Bone marrow (tissue), 2 donors: Measurements from ENCODE around the gene MYCN.

Experiments
- DNase-seq, 2 donors: peaks; one replicate each; lab custom pipeline; 2025; lab: John Stamatoyannopoulos, UW

The MYCN gene

DNA sequence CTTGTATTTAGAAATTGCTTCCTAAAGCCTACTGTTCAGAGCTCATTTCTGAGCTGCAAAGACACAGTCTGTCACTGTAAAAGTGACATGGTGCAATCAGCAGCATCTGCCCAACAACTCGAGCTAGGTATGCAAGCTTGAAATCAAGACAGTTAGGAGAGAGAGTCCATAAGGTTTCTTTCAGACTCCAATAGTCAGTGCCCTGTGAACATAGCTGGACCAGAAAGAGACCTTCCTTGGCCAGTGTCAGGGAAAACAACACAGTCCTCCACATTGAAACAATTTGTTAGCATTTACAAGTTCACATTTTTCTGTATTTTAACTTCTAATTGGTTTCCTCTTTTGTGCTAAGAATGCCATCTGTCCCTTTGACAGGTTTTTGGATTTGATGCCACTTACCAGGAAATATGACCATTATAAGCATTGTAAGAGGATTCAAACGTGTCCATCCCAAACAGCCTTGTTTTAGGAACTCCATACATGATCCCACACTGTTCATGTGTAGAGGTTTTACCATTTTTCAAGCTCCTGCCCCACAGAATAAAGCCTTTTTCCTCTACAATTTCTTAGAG, 8.9 kb upstream of the MYCN start:
- no peak for DNase-seq

GRCh38 chr2:15931950-15932349, 8.4 kb upstream of the MYCN start:
- no peak for DNase-seq

DNA sequence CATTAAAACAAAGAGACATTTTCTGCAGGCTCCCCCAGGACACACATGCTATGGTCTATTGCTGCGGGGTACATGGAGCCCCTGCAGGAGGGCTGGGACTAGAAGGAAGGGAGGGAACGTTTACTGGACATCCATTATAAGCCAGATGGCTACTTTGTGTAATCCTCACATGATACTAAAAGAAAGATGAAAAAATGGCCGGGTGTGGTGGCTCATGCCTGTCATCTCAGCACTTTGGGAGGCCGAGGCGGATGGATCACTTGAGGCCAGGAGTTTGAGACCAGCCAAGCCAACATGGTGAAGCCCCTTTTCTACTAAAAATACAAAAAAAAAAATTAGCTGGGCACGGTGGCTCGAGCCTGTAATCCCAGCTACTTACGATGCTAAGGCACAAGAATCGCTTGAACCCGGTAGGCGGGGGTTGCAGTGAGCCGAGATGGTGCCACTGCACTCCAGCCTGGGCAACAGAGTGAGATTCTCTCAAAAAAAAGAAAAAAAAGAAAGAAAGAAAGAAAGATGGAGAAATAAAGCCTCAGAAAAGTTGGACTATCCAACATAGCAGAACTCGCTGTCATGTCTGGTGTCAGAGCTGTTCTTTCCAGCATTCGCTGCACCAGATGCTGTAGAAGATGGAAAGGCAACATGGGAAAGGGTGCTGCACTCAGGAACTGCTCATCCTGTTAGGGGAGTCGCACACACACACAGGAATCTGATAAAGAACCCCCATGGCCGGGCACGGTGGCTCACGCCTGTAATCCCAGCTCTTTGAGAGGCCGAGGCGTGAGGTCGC, 7.8 kb upstream of the MYCN start:
- DNase-seq: no peak

DNA sequence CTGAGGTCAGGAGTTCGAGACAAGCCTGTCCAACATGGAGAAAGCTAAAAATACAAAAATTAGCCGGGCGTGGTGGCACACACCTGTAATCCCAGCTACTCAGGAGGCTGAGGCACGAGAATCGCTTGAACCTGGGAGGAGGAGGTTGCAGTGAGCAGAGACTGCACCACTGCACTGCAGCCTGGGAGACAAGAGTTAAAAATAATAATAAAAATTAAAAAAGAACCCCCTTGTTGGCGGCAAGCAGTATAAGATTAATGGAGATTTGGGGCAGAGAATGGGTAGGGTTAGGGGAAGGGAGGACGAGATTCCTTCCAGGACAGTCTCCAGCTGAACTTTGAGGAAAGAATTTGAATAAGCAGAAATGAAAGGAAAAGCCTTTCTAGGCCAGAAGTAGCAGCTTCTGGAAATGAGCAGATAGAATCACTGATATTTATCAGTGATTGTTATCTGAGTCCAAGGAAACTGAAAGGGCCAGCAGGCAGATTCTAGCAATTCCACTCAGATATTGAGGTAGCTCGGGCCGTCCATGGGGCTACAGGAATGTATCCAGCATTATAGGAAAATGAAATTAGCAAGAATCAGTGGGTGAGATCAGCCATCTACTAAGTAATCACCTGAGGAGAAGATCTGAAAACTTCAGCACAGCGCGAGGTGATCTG, 7.0 kb upstream of the MYCN start:
- DNase-seq: no peak

GRCh38 chr2:15934291-15934945, 5.9 kb upstream of the MYCN start:
- no peak for DNase-seq

DNA sequence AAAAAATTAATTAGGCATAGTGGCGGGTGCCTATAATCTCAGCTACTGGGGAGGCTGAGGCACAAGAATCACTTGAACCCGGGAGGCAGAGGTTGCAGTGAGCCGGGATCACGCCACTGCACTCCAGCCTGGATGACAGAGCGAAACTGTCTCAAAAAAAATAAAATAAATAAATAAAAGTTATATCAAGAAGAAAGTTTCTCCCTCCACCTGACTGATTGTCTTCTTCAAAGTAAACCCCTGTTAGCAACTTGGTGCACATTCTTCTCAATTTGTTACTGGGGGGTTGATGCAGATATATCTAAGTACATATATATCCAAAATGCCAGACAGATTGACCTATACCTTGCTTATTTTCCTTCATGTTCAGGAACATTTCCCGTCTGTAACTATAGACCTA, 5.2 kb upstream of the MYCN start:
- DNase-seq: no peak

- no peak for DNase-seq
Observed at GRCh38 chr2:15935675-15936074, 4.7 kb upstream of the MYCN start.

DNA sequence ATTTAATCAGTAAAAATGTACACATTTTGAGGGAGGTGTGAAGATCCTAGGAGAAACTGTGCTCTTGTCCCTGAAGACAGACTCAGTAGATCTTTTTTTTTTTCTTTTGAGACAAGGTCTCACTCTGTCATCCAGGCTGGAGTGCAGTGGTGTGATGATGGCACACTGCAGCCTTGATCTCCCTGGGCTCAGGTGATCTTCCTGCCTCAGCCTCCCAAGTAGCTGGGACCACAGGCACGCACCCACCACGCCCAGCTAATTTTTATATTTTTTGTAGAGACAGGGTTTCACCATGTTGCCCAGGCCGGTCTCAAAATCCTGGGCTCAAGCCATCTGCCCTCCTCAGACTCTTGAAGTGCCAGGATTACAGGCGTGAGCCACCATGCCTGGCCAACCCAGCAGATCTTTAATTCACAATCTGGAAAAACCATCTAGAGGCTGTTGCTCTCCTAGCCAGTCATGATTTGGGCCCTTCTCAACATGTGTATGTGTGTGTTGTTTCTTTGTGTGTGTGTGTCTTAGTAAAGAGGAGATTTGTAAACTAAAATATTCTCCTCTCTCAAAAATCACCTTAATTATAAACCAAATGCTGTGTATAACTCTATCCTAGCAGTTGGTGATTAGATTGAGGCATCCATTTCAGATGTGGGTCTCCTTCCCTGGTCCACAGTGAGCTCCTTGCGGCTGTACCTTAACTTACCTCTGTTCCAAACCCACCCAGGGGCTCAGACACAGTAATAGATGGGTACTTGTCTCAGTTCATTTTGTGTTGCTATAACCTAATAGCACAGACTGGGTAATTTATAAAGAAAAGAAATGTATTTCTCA, 3.9 kb upstream of the MYCN start:
- no peak for DNase-seq

DNA sequence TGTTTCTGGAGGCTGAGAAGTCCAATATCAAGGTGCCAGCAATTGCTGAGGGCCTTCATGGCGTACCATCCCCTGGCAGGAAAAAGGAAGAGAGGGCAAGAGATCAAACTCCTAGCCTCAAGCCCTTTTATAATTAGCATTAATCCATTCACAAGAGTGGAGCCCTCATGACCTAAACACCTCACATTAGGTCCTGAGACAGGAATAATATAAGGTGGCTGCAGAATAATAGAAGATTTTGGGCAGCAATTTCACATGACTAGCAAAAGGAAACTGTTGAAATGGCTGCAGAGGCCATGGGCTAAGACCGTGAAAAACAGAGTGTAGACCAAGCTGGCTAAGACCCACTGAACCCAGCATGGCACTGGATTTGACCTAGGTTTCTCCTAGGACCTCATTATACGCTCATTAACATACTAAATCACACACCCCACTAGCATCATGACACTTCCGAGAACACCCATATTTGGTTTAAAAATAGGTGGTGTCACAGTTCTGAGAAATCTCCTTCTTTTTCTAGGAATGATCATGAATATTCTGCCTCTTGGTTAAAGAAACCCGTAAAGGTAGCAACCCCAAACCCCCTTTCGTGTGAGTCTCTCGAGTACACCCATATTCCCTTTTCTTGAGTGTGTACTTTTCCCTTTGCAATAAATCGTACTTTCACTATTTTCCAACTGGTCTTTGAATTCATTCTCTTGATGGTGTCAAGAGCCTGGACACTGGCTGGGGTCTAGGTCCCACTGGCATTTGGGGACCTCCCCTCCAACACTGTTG, 3.1 kb upstream of the MYCN start:
- DNase-seq: no peak

DNA sequence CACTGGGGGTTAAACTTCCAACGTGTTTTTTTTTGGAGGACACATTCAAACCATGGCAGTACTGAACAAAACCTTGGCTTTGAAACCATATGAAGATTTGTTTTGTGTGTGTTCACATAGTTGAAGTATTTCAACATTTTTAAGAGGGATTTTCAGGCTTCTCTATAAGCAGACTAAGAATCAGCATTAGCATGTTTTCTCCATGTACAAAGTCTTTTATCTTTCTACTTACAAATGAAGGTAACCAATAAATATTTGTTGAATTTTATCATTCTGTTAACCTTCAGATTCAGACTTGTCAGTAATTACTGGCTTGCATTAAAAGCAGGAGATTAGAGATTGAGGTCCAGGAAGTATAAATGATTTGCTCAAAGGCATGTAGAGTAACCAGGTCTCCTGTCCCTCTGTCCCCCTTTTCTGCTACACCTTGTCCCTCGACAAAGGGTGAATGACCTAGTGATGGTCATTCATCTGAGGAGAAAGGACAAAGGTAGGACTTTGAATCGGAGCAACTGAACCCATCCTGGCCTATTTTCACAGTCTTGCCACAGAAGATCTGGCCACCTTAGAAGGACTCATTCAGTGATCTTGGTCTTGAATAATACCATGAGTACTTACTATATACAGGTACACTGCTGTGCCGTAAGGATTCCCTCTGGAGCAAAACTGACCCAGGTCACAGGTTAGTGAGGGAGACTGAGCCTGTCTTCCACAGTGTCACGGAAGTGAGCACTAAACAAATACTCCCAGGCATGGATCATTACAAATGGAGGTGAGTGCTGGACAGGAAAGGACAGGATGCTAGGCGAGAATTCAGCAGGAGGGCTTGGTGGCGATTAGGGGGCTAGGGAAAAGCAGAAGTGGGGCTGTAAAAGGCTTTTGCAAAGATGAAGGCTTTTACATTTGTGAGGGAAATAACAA, 2.2 kb upstream of the MYCN start:
- no peak for DNase-seq

- DNase-seq: no peak
Observed at GRCh38 chr2:15938803-15939555, 1.4 kb upstream of the MYCN start.

GRCh38 chr2:15939556-15939853, 845 bp upstream of the MYCN start:
- no peak for DNase-seq

- no peak for DNase-seq
Observed at GRCh38 chr2:15940661-15941480, 521 bp downstream of the MYCN start.

DNA sequence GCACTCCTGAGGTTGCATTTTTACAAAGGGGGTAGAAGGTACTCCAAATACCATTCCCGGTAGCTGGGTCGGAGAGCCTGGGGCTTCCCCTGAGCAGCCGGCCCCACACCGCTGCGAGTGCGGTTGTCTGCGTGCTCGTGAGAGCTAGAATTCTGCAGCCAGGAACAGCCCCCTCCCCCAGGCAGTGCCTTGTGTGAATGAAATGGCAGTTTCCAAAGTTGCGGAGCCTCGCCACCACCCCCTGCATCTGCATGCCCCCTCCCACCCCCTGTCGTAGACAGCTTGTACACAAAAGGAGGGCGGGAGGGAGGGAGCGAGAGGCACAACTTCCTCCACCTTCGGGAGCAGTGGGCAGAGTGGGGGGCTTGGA, 1.1 kb downstream of the MYCN start:
- DNase-seq: no peak

DNA sequence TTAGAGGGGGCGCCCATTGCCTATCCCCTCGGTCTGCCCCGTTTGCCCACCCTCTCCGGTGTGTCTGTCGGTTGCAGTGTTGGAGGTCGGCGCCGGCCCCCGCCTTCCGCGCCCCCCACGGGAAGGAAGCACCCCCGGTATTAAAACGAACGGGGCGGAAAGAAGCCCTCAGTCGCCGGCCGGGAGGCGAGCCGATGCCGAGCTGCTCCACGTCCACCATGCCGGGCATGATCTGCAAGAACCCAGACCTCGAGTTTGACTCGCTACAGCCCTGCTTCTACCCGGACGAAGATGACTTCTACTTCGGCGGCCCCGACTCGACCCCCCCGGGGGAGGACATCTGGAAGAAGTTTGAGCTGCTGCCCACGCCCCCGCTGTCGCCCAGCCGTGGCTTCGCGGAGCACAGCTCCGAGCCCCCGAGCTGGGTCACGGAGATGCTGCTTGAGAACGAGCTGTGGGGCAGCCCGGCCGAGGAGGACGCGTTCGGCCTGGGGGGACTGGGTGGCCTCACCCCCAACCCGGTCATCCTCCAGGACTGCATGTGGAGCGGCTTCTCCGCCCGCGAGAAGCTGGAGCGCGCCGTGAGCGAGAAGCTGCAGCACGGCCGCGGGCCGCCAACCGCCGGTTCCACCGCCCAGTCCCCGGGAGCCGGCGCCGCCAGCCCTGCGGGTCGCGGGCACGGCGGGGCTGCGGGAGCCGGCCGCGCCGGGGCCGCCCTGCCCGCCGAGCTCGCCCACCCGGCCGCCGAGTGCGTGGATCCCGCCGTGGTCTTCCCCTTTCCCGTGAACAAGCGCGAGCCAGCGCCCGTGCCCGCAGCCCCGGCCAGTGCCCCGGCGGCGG, 1.7 kb downstream of the MYCN start:
- DNase-seq: no peak

DNA sequence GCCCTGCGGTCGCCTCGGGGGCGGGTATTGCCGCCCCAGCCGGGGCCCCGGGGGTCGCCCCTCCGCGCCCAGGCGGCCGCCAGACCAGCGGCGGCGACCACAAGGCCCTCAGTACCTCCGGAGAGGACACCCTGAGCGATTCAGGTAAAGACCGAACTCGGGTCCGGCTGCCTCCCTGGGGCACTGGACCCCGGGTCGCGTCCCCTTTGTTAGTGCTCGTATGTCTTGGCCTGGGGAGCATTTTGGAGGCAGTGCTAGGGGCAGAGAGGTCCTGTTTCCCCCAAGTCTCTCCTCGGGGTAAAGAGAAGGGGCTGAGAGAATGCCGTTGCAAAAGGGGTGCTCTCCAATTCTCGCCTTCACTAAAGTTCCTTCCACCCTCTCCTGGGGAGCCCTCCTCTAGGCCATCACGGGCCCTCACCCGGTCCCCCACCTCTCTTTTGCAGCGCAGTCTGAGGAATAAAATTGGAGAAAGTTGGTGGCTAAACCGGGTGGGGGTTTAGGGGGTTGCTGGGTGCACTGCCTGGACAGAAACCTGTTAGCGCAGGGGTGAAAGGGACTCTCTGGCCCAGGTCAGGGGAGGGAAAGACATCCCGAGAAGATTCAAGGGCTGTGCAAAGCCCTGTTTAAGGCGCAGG, 2.5 kb downstream of the MYCN start:
- DNase-seq: no peak
